Measurements from ENCODE around the gene DAP3. TPM values are rescaled to one million over a fixed set of nuclear protein-coding genes. Genes with fewer than 3 reads are reported as not detected.

DAP3 gene
- total and polyA plus RNA-seq, 11 donors, result 79.0 to 170 (median 108) TPM

- H3K27me3 ChIP-seq, result no peaks in the 10 kb centered on the region
- no peak overlapping the region for H3K27ac ChIP-seq
- no peaks in the 10 kb centered on the region for H3K4me1 ChIP-seq
- 81 to 85% (median 82%) methylated on average over 5 of the region's 5 CpGs for WGBS, 4 donors
- H3K4me3 ChIP-seq, result no peak overlapping the region
- no peak for ATAC-seq
- TF ChIP-seq CTCF (IDR thresholded peaks at IDR 0.05), result no peak
- TF ChIP-seq POLR2A (IDR thresholded peaks at IDR 0.05), result no peak
- DNase-seq, result no peak
- intact Hi-C loops (cut with DNase I), result no loop called here
- H3K9me3 ChIP-seq, result no peaks in the 10 kb centered on the region
- H3K36me3 ChIP-seq, result peaks cover 0 to 99% (median 95%) of the 10 kb centered on the region in 9 donors
Observed at GRCh38 chr1:155769257-155769656, 80.4 kb downstream of the DAP3 start.

- no peak for ATAC-seq
- H3K36me3 ChIP-seq, result peaks cover 0 to 100% (median 98%) of the 10 kb centered on the region in 9 donors
Observed at GRCh38 chr1:155773221-155773620, 84.3 kb downstream of the DAP3 start.

DNA sequence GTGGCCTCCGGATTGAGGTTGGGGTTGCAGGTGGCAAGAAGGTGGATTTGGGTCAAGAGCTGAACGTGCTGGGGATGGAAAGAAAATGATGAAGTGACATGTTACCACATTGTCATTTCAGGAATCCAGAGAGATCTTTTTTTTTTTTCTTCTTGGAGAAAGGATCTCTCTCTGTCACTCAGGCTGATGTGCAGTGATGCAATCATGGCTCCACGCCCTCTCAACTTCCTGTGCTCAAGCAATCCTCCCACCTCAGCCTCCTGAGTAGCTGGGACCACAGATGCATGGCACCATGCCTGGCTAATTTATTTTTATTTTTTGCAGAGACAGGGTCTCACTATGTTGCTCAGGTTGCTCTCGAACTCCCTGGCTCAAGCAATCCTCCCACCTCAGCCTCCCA is 87.5 kb downstream of the DAP3 start:
- Histone ChIP-seq H3K4me1 (no peaks in the 10 kb centered on the region), H3K9me3 (no peaks in the 10 kb centered on the region), H3K4me3 (no peak overlapping the region), H3K27ac (no peak overlapping the region), H3K36me3 (peaks cover 0 to 98% (median 83%) of the 10 kb centered on the region in 9 donors), H3K27me3 (no peaks in the 10 kb centered on the region)
- ATAC-seq (no peak), DNase-seq (no peak)
- 87 to 93% (median 91%) methylated on average over 4 of the region's 4 CpGs for whole genome bisulfite sequencing, 4 donors
- TF ChIP-seq POLR2A (IDR thresholded peaks at IDR 0.05), result no peak
- TF ChIP-seq CTCF (IDR thresholded peaks at IDR 0.05), result no peak
- intact Hi-C loops (cut with DNase I), result no loop called here

More at GRCh38 chr1:155773221-155773620, 84.3 kb downstream of the DAP3 start:
- H3K4me1 ChIP-seq, result no peaks in the 10 kb centered on the region
- intact Hi-C loops (cut with DNase I), result no loop called here
- TF ChIP-seq POLR2A (IDR thresholded peaks at IDR 0.05), result no peak
- no peak for TF ChIP-seq CTCF (IDR thresholded peaks at IDR 0.05)
- H3K4me3 ChIP-seq, result no peak overlapping the region
- no peaks in the 10 kb centered on the region for H3K9me3 ChIP-seq
- no peaks in the 10 kb centered on the region for H3K27me3 ChIP-seq
- WGBS, 4 donors, result 91 to 94% (median 93%) methylated on average over 2 of the region's 2 CpGs
- H3K27ac ChIP-seq, result no peak overlapping the region
- no peak for DNase-seq

DNA sequence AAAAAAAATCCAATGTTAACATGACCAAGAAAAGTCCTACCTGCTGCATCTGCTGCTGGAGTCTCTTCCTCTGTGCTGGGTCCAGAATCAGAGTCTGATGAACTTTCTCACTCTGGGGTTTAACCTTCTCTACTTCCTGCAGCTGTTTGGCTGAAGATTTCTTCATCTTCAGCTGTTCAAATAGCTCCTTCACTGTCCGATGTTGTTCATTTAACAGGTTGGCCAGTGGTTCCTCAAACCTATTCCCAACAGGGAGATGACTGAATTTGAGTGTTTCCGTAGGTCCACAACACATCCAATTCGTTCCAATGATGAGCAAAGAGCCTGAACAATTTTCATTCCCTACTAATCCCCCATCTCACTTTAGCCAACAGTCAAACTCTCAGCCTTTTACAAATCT is 88.7 kb downstream of the DAP3 start:
- intact Hi-C loops (cut with DNase I), result no loop called here
- TF ChIP-seq POLR2A (IDR thresholded peaks at IDR 0.05) (no peak), CTCF (IDR thresholded peaks at IDR 0.05) (no peak)
- H3K4me3 ChIP-seq, result no peak overlapping the region
- H3K27me3 ChIP-seq, result no peaks in the 10 kb centered on the region
- no peak overlapping the region for H3K27ac ChIP-seq
- peaks cover 0 to 97% (median 83%) of the 10 kb centered on the region in 9 donors for H3K36me3 ChIP-seq
- ATAC-seq (peak in 2 of 4 donors; percentile 32 to 36), DNase-seq (no peak)
- WGBS, 4 donors, result 78 to 92% (median 88%) methylated on average over 3 of the region's 3 CpGs
- H3K9me3 ChIP-seq, result no peaks in the 10 kb centered on the region
- H3K4me1 ChIP-seq, result no peaks in the 10 kb centered on the region

Other genes starting within 250 kb of the DAP3 start
- 10 to 100 TPM; 38.3 to 56.0 (median 50.3) TPM for gene ASH1L, start 126.3 kb upstream of the DAP3 start, total RNA-seq
- 10 to 100 TPM in 1 of 2 donors, 1 to 10 TPM in 1; 9.3 to 15.0 TPM for gene ASH1L, start 126.3 kb upstream of the DAP3 start, polyA plus RNA-seq
- 10 to 100 TPM in 7 of 9 donors, 1 to 10 TPM in 2; 5.2 to 22.1 (median 16.0) TPM for gene MSTO1, start 78.9 kb upstream of the DAP3 start, total RNA-seq
- 10 to 100 TPM; 12.8 to 21.4 TPM for gene MSTO1, start 78.9 kb upstream of the DAP3 start, polyA plus RNA-seq
- gene YY1AP1, start 317 bp upstream of the DAP3 start, total RNA-seq, result 100 to 1,000 TPM in 2 of 9 donors, 10 to 100 TPM in 7; 61.1 to 124 (median 66.3) TPM
- 10 to 100 TPM; 23.9 to 56.5 TPM for gene YY1AP1, start 317 bp upstream of the DAP3 start, polyA plus RNA-seq
- 10 to 100 TPM; 16.2 to 38.0 (median 23.4) TPM for gene GON4L, start 168.1 kb downstream of the DAP3 start, total RNA-seq
- gene GON4L, start 168.1 kb downstream of the DAP3 start, polyA plus RNA-seq, result 10 to 100 TPM; 10.9 to 15.8 TPM
- gene SYT11, start 170.5 kb downstream of the DAP3 start, total RNA-seq, result 10 to 100 TPM; 10.7 to 26.3 (median 16.0) TPM
- 10 to 100 TPM in 1 of 2 donors, 1 to 10 TPM in 1; 2.2 to 15.1 TPM for gene SYT11, start 170.5 kb downstream of the DAP3 start, polyA plus RNA-seq
- gene RIT1, start 222.3 kb downstream of the DAP3 start, total RNA-seq, result 10 to 100 TPM; 15.1 to 33.3 (median 20.0) TPM
- gene RIT1, start 222.3 kb downstream of the DAP3 start, polyA plus RNA-seq, result 10 to 100 TPM in 1 of 2 donors, 1 to 10 TPM in 1; 8.1 to 20.1 TPM
- gene KHDC4, start 245.3 kb downstream of the DAP3 start, total RNA-seq, result 10 to 100 TPM; 16.9 to 28.0 (median 22.6) TPM
- 10 to 100 TPM; 17.4 to 19.1 TPM for gene KHDC4, start 245.3 kb downstream of the DAP3 start, polyA plus RNA-seq